D721Med (cell line): ENCODE measurements around the gene KHDRBS2.

Experiments
- DNase-seq: peaks from one replicate; pipeline ENCODE4 v3.0.0; 2011; ENCODE audit warnings: low spot score; ENCODE audit not compliant: insufficient read length
- FAIRE-seq: peaks from 2 replicates; lab custom pipeline; 2011; peaks lifted over from hg19 to GRCh38; lab: Jason Lieb, UNC
- CTCF ChIP-seq: IDR thresholded peaks from 2 replicates; pipeline ENCODE4 v1.5.1; 2012; ENCODE audit warnings: mild to moderate bottlenecking, control low read depth; ENCODE audit not compliant: insufficient read depth; ENCODE audit errors: missing control alignments

The KHDRBS2 gene

GRCh38 chr6:62009445-62009844, 276.6 kb downstream of the KHDRBS2 start:
- FAIRE-seq, result no peak
- DNase-seq, result no peak
- no peak for TF ChIP-seq CTCF

GRCh38 chr6:61989616-61990015, 296.4 kb downstream of the KHDRBS2 start:
- TF ChIP-seq CTCF, result no peak
- DNase-seq (no peak), FAIRE-seq (no peak)

GRCh38 chr6:61980622-61981021, 305.4 kb downstream of the KHDRBS2 start:
- DNase-seq (no peak), FAIRE-seq (no peak)
- no peak for TF ChIP-seq CTCF

GRCh38 chr6:61977947-61978346, 308.1 kb downstream of the KHDRBS2 start:
- no peak for DNase-seq
- no peak for TF ChIP-seq CTCF

GRCh38 chr6:61977099-61977498, 308.9 kb downstream of the KHDRBS2 start:
- FAIRE-seq (no peak), DNase-seq (no peak)
- no peak for TF ChIP-seq CTCF

More at GRCh38 chr6:61977947-61978346, 308.1 kb downstream of the KHDRBS2 start:
- no peak for FAIRE-seq

- TF ChIP-seq CTCF, result no peak
- FAIRE-seq, result no peak
- no peak for DNase-seq
Measured at GRCh38 chr6:61959196-61959595, 326.8 kb downstream of the KHDRBS2 start.

- TF ChIP-seq CTCF, result no peak
- DNase-seq (no peak), FAIRE-seq (no peak)
Measured at GRCh38 chr6:61953851-61954250, 332.2 kb downstream of the KHDRBS2 start.
